Effector CD4-positive, alpha-beta T cell (primary cell): ENCODE measurements around the gene PACSIN1.
"Not testable (repeated sequence)": the region's sequence is repeated elsewhere in the genome, so short reads cannot be mapped to it uniquely, and the experiment has no call there.

ENCODE experiments used
- DNase-seq: peaks from one replicate; pipeline ENCODE4 v3.0.0-alpha.2; 2020

The PACSIN1 gene

DNA sequence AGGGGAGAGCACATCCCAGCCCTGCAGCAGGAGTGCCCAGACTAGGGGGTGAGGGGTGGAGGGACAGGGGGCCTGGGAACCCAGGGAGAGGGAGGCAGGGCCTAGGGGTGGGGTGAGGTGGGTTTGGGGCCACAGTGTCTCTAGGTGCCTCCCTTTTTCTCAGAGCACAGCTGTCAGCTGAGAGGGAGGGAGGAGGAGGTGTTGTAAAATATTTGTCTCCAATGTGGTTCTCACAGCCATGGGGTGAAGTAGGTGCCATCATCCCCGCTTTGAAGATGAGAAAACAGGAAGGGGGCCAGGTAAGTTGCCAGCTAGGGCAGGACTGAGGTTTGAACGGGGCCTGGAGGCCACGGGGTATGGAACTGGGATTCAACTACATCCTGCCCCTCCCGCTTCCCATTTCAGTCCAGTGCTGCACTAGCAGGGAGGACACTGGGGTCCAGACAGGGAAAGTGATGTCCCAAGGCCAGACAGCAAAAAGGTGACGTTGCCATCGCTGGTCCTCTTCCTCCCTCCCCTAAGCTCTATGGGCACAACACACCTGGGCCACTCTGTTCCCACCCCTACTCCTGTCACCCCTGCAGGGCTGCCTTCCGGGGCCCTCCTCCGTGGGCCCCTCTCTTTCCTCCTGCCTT lies 20.3 kb downstream of the PACSIN1 start:
- no peak for DNase-seq

DNA sequence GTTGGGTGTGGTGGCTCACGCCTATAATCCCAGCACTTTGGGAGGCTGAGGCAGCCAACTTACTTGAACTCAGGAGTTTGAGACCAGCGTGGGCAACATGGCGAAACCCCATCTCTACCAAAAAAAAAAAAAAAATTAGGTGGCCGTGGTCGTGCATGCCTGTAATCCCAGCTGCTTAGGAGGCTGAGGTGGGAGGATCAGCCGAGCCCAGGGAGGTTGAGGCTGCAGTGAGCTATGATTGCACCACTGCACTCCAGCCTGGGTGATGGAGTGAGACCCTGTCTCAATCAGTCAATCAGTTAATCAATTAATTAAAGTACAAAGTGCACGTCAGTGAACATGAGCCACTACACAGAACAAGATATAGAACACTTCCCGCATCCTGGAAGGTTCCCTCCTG lies 21.0 kb downstream of the PACSIN1 start:
- DNase-seq: not testable (repeated sequence)

DNA sequence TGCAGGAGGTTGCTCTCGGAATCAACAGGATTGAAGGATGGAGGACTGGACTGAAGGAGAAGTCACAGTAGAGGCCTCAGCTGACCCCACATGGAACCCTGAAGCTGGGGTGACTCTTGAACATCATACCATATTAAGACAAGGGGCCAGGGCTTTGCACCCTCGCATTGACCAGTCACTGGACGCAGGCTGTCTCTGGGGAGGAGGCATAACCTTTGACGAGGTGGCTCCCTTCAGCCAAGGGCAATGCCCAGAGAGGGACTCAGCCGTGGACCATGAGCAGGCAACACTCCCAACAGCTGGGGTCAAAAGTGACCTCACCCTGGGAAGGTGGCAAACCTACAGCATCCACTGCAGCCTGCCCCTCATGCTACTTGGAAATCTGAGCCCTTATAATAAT lies 21.7 kb downstream of the PACSIN1 start:
- DNase-seq: no peak

DNA sequence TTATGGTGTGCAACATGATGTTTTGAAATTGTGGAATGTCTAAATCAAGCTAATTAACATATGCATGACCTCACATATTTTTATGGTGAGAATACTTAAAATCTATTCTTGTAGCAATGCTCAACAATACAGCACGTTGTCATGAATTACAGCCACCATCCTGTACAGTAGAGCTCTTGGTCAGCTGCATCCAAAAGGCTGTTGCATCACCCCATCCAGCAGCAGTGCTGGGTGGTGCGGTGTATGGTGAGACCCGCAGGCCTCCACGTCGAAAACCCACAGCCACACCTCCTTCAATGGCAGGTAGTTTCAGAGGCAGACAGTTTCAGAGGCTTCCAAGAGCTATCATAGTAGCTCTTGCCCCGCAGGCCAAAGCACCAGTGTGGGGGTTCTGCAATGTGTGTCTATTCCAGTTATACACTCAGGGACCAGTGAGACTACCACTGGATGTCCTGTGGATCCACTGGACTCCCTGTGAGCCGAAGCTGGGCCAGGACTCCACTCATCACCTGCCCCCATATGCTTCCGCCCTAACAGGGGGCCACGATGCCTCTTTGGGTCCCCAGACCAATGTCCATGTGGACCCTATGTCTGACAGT lies 23.4 kb downstream of the PACSIN1 start:
- DNase-seq: no peak

DNA sequence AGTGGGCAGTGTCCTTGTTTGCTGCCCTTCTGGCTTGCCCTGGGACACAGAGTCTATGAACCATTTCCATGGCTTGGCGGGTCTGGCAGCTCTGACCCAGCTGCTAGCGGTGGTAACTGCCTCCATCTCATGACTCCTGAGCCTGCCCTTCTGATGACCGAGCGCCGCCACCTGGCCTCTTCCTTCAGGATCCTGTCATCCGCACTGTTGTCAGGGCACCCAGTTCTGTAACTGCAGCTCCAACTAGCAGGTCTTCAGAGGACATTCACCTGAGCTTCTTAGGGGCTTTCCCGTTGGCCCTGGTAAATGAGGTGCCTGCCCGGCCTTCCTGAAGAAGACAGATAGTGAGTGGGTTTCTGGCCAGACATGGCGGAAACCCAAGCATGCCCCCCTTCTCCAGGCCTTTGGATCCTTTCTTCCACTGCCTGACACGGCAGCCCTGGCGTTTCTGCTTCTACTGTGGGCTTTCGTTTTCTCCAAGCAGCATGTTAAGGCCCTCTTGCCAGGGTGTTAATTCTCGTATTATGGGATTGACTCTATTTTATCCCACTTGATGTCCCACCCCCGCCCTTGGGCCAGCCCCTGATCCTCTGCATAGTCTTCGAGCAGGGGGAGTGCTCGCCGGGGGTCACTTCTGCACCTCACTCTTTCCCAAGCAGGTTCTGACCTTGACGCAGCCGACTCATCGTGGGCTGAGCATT lies 24.7 kb downstream of the PACSIN1 start:
- DNase-seq: no peak

DNA sequence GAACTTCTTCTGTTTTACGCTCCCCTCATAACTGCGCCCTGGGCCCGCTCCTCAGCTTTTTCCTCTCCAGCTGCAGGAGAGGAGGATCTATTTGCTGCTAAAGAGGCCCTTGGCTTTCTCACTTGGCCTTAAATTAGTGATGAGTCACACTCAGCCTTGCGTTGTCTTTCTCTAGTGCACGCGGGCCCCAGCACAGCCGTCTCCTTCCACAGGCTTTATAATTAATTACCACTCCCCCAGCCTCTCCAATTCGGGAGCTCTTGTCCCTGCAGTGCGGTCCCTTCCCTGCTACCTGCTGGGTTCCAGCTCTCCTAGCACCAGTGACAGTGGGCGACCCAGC lies 25.2 kb downstream of the PACSIN1 start:
- no peak for DNase-seq

DNA sequence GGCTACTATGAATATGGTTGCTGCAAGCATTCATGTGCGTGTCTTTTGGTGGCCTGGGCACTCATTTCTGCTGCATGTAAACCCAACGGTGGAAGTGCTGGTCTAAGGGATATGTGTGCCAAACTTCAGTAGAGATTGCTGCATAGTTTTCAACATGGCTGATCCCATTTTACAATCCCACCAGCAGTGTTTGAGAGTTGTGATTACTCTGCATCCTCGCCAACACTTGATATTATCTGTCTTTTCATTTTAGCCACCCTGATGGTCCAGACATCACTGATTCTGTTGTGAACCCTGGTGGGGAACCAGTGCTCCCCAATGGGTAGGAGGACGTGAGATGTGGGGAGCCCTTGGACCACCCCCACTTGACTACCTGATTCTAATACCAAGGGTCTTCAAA lies 27.5 kb downstream of the PACSIN1 start:
- DNase-seq: no peak

DNA sequence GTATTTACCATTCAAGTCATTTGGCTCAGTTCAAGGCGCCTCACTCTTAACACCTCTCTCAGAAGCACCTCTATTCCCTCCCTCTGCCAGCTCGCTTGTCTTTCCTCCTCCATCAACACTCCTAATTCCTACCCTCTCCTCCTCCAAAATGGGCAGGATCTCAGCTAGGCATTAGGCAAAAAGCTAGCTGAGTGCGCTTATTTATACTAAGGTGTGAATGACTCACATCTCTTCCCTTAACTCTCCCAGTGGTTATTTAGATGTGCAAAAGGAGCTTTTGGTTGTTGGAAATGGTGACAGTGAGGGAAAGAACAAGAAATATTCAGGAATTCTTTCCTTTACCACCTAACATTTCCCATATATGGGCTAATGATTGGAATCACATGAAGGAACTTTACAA lies 29.1 kb downstream of the PACSIN1 start:
- DNase-seq: no peak

DNA sequence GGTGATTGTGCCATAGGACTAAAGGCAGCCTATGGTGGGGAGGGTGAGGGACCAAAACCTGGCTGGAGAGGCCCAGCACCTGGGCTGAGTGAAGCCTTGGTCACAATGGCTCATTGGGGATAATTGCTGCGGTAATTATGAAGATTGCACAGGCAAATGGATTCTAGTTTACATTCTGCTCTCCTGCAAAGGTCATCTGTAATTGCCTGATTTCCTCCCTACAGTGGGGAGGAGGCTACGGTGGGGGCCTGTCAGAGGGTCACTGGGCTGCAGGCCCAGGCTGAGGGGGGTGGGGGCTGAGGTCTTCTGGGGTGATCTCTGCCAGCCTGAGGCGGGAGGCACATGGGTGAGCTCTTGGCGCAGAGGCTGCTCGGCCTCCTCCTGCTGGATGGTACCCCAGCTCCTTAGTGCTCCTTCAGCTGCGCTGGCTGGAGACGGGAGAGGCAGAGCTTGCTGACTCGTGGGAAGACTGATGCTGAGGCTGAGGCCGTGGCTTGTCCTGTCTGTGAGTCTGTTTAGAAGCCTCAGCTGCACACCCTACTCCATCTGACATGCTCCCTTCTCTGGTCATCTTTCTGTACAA lies 30.3 kb downstream of the PACSIN1 start:
- DNase-seq: no peak

DNA sequence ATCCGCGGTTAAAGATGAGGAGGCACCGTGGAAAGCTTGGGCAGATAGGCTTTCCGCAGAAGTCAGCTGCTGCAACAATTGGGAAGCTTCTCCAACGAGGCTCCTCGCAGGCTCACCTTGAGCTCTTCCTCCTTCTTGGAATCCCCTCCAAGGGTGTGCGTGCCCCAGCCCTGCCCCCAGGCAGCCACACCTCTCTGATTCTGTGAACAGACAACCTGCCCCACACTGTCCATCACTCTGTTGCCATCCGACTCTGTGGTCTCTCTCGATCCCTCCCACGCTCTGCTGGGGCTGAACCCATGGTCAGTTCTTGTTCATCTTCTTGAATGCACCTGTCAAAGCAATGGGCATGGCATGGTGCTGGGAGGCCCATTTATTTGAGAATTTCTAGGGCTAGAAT lies 31.5 kb downstream of the PACSIN1 start:
- no peak for DNase-seq

DNA sequence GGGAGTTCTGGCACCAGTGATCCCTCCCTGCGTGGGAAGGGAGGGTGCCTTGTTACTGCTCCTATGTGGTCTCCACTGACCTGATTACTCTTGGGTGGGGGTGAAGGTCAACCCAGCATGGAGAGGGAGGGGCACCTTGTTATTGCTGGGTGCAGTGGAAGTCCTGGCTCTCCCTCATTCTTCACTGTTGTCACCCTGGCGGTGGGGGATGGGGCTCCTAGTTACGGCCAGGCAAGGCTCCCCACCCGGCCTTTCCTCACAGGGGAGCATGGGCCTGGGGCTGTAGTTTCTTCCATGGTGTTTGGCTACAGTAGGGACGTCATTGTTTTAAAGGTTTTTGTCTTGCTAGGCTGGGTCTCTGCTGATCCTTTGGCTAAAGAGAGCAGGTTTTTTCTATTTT lies 40.8 kb downstream of the PACSIN1 start:
- no peak for DNase-seq

DNA sequence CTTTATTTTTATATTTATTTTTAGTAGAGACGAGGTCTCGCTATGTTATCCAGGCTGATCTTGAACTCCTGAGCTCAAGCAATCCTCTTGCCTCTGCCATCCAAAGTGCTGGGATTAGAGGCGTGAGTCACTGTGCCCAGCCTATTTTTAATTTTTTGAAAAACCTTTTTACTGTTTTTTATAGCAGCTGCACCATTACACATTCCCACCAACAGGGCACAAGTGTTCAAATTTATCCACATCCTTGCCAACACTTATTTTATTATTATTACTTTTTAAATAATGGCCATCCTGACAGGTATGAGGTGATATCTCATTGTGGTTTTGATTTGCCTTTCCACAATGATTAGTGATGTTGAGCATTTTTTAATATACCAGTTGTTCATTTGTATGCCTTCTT lies 42.5 kb downstream of the PACSIN1 start:
- no peak for DNase-seq

DNA sequence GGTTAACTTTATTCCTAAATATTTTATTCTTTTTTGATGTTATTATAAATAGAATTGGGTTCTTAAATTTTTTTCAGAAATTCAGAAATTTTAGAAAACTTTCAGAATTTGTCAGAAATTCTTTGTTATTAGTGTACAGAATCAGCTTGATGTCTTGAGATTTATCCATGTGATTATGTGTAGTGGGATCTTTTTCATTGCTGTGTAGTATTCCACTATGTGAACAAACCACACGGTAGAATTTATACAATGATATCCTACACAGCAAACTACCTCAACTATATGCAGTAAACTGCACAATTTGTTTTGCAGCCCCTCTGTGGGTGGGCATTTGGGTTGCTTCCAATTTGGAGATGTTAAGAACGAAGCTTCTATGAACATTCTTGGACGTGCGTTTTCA lies 43.9 kb downstream of the PACSIN1 start:
- DNase-seq: no peak

DNA sequence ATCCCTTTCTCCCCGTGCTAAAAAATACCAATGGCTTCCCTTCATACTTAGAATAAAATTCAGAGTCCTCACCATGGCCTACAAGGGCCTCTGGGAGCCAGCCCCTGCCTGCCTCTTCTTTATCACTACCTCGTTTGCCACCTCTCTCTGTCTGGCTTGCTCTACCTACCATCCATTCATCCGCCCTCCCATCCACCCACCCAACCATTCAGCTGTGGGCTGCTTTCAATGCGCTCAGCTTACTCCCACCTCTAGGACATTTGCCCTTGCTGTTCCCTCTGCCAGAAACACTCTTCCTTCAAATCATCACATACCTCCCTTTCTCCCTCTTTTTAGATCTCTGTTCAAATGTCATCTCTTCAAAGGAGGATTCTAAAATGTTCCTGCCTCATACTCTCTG lies 44.4 kb downstream of the PACSIN1 start:
- no peak for DNase-seq

DNA sequence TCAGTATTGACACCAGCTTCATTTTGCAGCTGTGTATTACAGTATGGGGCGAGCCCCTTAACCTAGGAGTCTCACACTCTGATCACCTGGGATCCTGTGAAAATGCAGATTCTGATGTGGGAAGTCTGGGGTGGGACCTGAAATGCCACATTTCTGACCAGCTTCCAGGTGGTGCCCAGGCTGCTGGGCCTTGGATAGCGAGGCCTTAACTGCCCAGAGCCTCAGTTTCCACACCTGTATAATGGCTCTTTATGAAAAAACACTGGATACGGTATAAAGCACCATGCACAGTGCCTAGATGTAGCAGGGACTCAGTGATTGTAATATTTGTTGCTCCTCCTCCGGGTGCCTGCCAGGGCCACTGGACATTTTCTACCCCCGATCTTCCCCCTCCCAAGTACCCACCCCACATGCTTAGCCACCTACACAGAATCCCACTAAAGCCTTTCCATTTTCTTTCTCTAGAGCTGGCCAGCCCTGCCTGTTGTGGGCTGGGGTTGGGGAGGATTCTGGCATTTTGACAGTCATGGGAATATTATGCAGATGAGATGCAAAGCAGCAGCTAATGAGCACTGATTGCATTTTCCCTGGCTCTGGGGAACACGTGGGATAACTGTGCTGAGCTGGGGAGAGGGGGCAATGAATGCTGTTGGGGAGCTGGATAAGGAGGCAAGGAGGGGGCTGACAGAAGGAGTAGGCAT lies 45.5 kb downstream of the PACSIN1 start:
- no peak for DNase-seq

DNA sequence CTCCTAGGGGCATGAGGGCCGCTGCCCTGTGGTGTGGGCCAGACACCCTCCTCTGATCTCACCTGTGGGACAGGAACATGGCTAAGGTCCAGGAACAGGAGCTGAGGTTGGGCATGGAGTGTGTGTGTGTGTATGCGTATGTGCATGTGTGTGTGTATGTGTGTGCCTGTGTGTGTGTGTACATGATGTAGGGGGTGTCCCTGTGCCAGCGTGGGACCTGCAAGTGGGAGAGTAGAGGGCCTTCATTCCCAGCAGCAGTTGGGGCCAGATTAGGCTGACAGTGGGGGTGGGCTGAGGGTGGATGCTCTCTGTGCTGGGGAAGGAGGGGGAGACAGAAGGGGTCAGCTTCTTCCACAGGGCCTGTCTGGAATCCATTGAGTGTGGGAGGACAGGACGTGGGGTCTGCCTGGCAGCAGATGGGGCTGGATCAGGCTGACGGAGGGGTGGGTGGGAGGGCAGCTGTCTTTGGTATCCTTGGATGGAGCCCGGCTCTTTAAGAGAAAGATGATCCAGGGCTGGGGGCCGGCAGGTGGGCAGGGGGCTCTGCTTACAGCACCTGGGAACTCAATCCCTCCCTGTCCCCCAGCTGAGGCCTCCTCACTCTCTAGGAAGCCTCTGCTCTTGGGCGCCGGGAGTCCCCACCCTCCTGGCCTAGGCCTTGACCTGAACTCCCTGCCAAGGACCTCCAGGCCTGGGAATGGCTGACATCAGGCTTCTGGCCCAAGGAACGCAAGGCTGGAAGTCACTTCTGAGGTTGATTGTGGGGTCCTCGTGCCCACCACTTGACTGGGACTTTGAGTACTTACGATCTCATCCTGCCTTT lies 46.2 kb downstream of the PACSIN1 start:
- no peak for DNase-seq

DNA sequence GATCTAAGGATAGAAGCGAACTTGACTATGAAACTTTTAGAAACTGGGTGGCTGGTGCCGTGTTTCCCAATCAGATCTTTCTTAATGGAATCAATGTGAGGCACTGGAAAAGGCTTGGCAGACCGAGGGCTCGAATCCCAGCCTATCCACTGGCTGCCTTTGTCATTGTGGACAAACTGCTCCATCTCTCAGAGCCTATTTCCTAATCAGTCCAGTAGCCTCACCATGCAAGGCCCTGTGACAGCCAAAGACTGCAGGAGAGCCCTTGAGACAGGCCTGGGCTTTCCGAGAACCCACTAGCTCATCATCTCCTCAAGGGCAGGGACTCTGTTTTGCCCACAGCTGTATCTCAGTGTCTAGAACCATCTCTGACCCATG lies 46.9 kb downstream of the PACSIN1 start:
- DNase-seq: no peak

DNA sequence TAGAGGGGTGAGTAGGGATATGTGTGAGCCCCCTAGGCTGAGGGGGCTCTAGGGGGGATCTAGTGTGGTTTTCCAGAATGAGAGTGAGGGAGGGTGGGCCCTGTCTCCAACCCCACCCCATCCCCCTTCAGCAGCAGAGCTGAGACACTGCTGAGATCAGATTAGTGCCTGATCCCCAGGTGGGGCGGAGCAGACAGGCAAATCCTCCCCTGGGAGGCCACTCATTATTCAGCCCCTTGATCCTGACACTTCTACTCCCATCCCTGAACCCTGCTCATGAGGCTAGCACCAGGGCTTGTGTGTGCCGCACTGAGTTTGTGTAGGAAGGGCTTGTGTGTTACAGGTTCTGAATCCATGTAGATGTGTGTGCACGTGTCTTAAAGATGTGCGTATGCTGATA lies 47.8 kb downstream of the PACSIN1 start:
- DNase-seq: no peak

DNA sequence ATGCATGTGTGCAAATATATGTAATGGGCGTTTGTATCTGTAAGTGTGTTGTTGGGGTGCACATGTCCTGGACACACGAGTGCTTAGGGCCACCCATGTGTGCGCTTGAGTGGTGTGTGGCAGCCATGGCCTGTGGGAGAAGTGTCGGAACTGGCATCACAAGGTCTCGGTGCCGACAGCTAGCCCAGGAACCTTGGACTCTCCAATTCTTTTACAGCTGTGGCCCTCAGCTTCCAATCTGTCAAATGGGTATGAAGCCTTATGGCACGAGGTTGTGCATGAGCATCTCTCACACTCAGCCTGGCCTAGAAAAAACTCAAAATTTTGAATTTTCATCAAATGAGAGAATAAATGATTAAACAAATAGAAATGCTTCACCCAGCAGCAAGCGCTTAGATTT lies 48.2 kb downstream of the PACSIN1 start:
- no peak for DNase-seq

DNA sequence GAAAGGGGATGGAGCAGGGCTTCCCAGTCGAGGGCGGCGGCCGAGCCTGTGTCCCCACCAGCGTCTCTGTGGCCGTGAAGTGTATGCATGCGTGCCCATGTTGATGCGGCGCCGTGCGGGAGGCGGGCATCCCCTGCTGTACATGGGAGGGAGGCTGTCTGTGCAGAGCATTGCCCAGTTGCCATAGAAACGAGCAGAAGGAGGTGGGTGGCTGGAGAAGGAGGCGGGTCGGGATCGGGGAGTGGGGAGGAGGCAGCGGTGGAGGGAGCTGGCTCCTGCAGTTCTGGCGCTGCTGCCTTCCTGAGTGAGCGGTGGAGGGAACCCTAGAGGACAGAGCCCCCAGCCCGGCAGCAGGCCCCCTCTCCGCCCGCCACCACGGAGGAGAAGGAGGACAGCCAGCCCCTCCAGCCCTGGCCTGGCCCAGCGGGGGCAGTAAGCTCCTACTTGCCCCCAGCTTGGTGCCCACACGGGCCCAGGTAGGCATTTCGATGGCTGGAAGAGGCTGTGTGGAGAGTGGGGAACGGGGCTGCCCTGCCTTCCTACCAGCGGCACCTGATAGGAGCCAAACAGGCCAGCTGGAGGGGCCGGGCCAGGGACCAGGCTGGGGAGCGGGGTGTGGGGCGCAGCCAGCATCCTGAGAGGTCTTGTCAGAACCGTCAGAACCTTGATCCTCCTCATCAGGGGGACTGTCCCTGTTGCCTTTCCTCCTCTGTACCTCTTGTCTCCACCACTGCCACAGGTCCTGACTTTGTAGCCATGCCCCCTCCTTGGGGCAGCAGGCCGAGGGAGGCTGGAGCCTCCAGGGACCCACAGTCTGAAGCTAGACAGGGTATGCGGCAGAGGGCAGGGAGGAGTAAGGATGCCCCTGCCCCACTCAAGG lies 49.0 kb downstream of the PACSIN1 start:
- no peak for DNase-seq

DNA sequence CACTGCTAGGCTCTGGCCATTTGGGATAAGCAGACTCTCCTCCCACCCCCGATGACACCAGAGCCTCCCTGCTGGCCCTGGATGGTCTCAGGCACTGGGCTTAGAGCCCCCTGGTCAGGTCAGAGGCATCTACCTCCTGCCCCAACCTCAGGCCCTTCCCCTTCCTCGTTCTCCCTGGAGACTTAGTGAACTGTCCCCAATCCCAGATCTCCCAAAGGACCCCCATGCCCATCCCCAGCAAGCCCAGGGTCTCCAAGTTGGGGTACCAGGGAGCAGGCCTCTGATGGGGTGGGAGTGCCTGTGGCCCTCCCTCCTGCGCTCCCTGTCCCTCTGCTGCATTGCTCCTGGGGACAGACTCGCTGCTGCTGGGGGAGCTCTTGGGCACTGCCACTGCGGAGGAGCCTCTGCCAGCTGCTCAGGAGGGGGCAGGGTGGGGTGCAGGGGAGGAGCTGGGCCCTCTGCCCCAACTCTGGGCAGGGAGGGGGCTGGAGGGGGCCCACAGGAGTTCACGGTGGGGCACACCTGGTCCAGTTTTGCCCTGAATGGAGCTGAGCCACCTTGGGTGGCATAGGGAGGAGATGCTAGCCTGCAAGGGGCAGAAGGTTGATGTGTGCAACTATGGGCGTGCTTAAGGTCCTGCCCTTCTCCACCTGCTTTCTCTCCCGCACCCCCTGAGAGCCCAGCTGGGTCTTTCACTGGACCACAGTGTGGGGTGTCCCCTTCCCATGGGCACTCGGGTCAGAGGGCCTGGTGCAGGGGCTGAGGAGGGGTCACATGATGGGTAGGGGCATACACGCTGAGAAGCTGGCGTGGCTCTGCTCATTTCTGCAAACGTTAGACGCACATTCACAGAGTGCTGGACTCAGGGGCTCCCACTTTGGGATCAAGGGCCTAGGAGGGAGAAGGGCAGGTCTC lies 49.9 kb downstream of the PACSIN1 start:
- DNase-seq: no peak
